CD14-positive monocyte (primary cell): ENCODE results near the gene TOMM40L. TPM values are rescaled to one million over a fixed set of nuclear protein-coding genes. Genes with fewer than 3 reads are reported as not detected.
"Not testable (repeated sequence)": the region's sequence is repeated elsewhere in the genome, so short reads cannot be mapped to it uniquely, and the experiment has no call there.

Experiments used
- DNase-seq, 3 donors: peaks; one replicate each; pipeline ENCODE4 v3.0.0-alpha.2; 2011 to 2022
- H2AFZ ChIP-seq: 2 replicates; pipeline ENCODE4 v1.6.0; 2012; ENCODE audit warnings: mild to moderate bottlenecking, low read depth, low read length, inconsistent platforms; ENCODE audit not compliant: insufficient read depth, poor library complexity, severe bottlenecking
- H3K27ac ChIP-seq, 2 donors: 1 replicate in 1 of 2; 2 replicates in 1 of 2; pipeline ENCODE4 v1.5.1; 2012 to 2013; ENCODE audit warnings: low read length in 2 of 2, control low read depth in 1 of 2, inconsistent platforms in 1 of 2, low read depth in 1 of 2, mild to moderate bottlenecking in 1 of 2
- H3K27me3 ChIP-seq, 2 donors: one replicate each; pipeline versions ENCODE4 v1.6.0 to v1.6.1; 2011 to 2013; ENCODE audit warnings: low read length in 2 of 2; ENCODE audit not compliant: control insufficient read depth in 2 of 2, insufficient read depth in 2 of 2
- H3K36me3 ChIP-seq, 2 donors: replicated peaks in 1 of 2; 1 replicate in 1 of 2; 2 replicates in 1 of 2; pipeline versions ENCODE4 v1.5.1 to v1.6.1; 2012 to 2013; ENCODE audit warnings: low read length in 2 of 2, control low read depth in 1 of 2, inconsistent platforms in 1 of 2, mild to moderate bottlenecking in 1 of 2; ENCODE audit not compliant: insufficient read depth in 2 of 2, control insufficient read depth in 1 of 2
- H3K4me1 ChIP-seq, 2 donors: 1 replicate in 1 of 2; 2 replicates in 1 of 2; pipeline versions ENCODE4 v1.5.1 to v1.6.1; 2012 to 2013; ENCODE audit warnings: low read length in 2 of 2, control low read depth in 1 of 2, inconsistent platforms in 1 of 2, mild to moderate bottlenecking in 1 of 2, moderate library complexity in 1 of 2; ENCODE audit not compliant: insufficient read depth in 2 of 2, control insufficient read depth in 1 of 2
- H3K4me2 ChIP-seq: replicated peaks from 2 replicates; pipeline ENCODE3; 2012; ENCODE audit warnings: low read length, moderate library complexity, mild to moderate bottlenecking; ENCODE audit not compliant: poor library complexity, severe bottlenecking; ENCODE audit errors: extremely low read depth
- H3K4me3 ChIP-seq, 3 experiments: fragments of 200-600 bp in 1 of 3; sonication (generic) in 1 of 3; replicated peaks in 1 of 3; 1 replicate in 2 of 3; 2 replicates in 1 of 3; pipeline ENCODE4 v1.5.1; 2011 to 2013; ENCODE audit warnings: low read length in 3 of 3, mild to moderate bottlenecking in 3 of 3, control low read depth in 2 of 3, low read depth in 2 of 3, inconsistent platforms in 1 of 3, moderate library complexity in 1 of 3
- H3K79me2 ChIP-seq: 2 replicates; pipeline ENCODE4 v1.6.0; 2012; ENCODE audit warnings: mild to moderate bottlenecking, control low read depth, inconsistent platforms, low read length, moderate library complexity; ENCODE audit not compliant: insufficient read depth
- H3K9ac ChIP-seq: 2 replicates; pipeline ENCODE4 v1.6.0; 2017; ENCODE audit warnings: low read length, mild to moderate bottlenecking; ENCODE audit not compliant: insufficient read depth, poor library complexity, severe bottlenecking
- H3K9me3 ChIP-seq, 2 donors: replicated peaks in 1 of 2; 1 replicate in 1 of 2; 2 replicates in 1 of 2; pipeline versions ENCODE4 v1.5.1 to v1.6.1; 2012 to 2013; ENCODE audit warnings: low read length in 2 of 2, control low read depth in 1 of 2; ENCODE audit not compliant: control insufficient read depth in 1 of 2, insufficient read depth in 1 of 2
- H4K20me1 ChIP-seq: 2 replicates; pipeline ENCODE4 v1.6.0; 2012; ENCODE audit warnings: mild to moderate bottlenecking, low read length, control low read depth, moderate library complexity; ENCODE audit not compliant: insufficient read depth
- H3K27ac Mint-ChIP-seq, 7 donors: one replicate each; pipeline ENCODE4 v1.8.0; 2020; ENCODE audit warnings: mild to moderate bottlenecking in 7 of 7, mixed read lengths in 7 of 7, moderate library complexity in 6 of 7, inconsistent platforms in 2 of 7
- H3K27me3 Mint-ChIP-seq, 3 donors: one replicate each; pipeline ENCODE4 v1.8.0; 2021 to 2022; ENCODE audit warnings: low read depth in 3 of 3, mild to moderate bottlenecking in 3 of 3, mixed read lengths in 3 of 3, moderate library complexity in 3 of 3, inconsistent platforms in 1 of 3
- H3K36me3 Mint-ChIP-seq, 2 donors: one replicate each; pipeline ENCODE4 v1.8.0; 2020; ENCODE audit warnings: mixed read lengths in 2 of 2, inconsistent platforms in 1 of 2, mild to moderate bottlenecking in 1 of 2
- H3K4me1 Mint-ChIP-seq: one replicate; pipeline ENCODE4 v1.8.0; 2020; ENCODE audit warnings: mild to moderate bottlenecking, mixed read lengths
- H3K4me3 Mint-ChIP-seq, 2 donors: one replicate each; pipeline ENCODE4 v1.8.0; 2020; ENCODE audit warnings: mild to moderate bottlenecking in 2 of 2, mixed read lengths in 2 of 2, moderate library complexity in 1 of 2
- H3K9me3 Mint-ChIP-seq, 7 donors: one replicate each; pipeline ENCODE4 v1.8.0; 2020 to 2022; ENCODE audit warnings: mixed read lengths in 7 of 7, mild to moderate bottlenecking in 6 of 7, moderate library complexity in 6 of 7, inconsistent platforms in 2 of 7
- WGBS: methylation state at CpG from one replicate; pipeline ENCODE4 v1.1.5; 2013; ENCODE audit warnings: missing lambda C conversion rate; ENCODE audit not compliant: insufficient coverage; 5-methylcytosine and 5-hydroxymethylcytosine counted together
- intact Hi-C, 2 donors: fragments of 100-400 bp; cut with micrococcal nuclease; formaldehyde crosslinking; loops; one replicate each; pipeline versions ENCODE4 v1.15.0 to v1.15.1; 2023
- polyA plus RNA-seq, 3 donors: library from polyadenylated mRNA; depleted of rRNA in 1 of 3; unstranded in 2 of 3; stranded (reverse) in 1 of 3; fragments of 300-500 nt in 2 of 3; fragments of >200 nt in 1 of 3; fragmentation: Illumina TruSeq in 2 of 3; gene quantifications; 1 replicate in 2 of 3; 2 replicates in 1 of 3; pipeline ENCODE4 v1.2.3, GENCODE V29; 2012 to 2021

TOMM40L gene
- polyA plus RNA-seq, 3 donors = 3.8 to 31.5 (median 5.2) TPM

GRCh38 chr1:161255955-161256520 is 30.2 kb downstream of the TOMM40L start:
- H3K4me3 ChIP-seq, intact Hi-C loops, H3K36me3 ChIP-seq, H3K4me2 ChIP-seq, H3K27ac ChIP-seq, H3K4me3 Mint-ChIP-seq, DNase-seq, H4K20me1 ChIP-seq, H2AFZ ChIP-seq, H3K9ac ChIP-seq, H3K79me2 ChIP-seq, H3K4me1 ChIP-seq: not testable (repeated sequence)
- H3K9me3 ChIP-seq = peaks cover 23 to 46% of the 10 kb centered on the region in 2 donors
- no CpG with 5 or more reads among the region's 4 CpGs for WGBS
- peaks cover 34 to 44% of the 10 kb centered on the region in 2 donors for H3K27me3 ChIP-seq
- Mint-ChIP-seq H3K4me1 (peaks cover 19% of the 10 kb centered on the region), H3K9me3 (peaks cover 20 to 33% (median 24%) of the 10 kb centered on the region in 7 donors), H3K27ac (peak overlapping the region in 1 of 7 donors; percentile 61), H3K27me3 (peaks cover 42 to 47% (median 43%) of the 10 kb centered on the region in 3 donors), H3K36me3 (peaks cover 12 to 14% of the 10 kb centered on the region in 2 donors)

- H3K79me2 ChIP-seq, H3K9ac ChIP-seq, H3K4me1 ChIP-seq, H3K4me3 ChIP-seq, H3K27ac ChIP-seq, DNase-seq, H3K36me3 ChIP-seq, intact Hi-C loops, H4K20me1 ChIP-seq, H3K4me2 ChIP-seq, H2AFZ ChIP-seq, H3K27ac Mint-ChIP-seq: not testable (repeated sequence)
- WGBS = 100% methylated on average over 1 of the region's 5 CpGs
- Mint-ChIP-seq H3K27me3 (peaks cover 50 to 55% (median 52%) of the 10 kb centered on the region in 3 donors), H3K4me1 (peaks cover 20% of the 10 kb centered on the region), H3K36me3 (peaks cover 12 to 14% of the 10 kb centered on the region in 2 donors), H3K9me3 (peaks cover 20 to 32% (median 24%) of the 10 kb centered on the region in 7 donors), H3K4me3 (peak overlapping the region in 1 of 2 donors; percentile 82)
- H3K9me3 ChIP-seq = peaks cover 23 to 46% of the 10 kb centered on the region in 2 donors
- H3K27me3 ChIP-seq = peaks cover 39 to 54% of the 10 kb centered on the region in 2 donors
Measured at GRCh38 chr1:161257109-161257508, 31.2 kb downstream of the TOMM40L start.
